GM12864 (cell line): ENCODE results near the gene NPLOC4.

Experiments used
- DNase-seq: peaks from one replicate; pipeline ENCODE4 v3.0.0-alpha.2; 2011; ENCODE audit warnings: low read depth
- H3K4me3 ChIP-seq: 2 replicates; pipeline ENCODE4 v1.5.1; 2011; ENCODE audit warnings: mild to moderate bottlenecking, low read depth, low read length, control low read depth
- TF ChIP-seq, protein P1 (sequence below): IDR thresholded peaks from 2 replicates; pipeline ENCODE4 v1.5.1; 2011; ENCODE audit warnings: low read depth, mild to moderate bottlenecking, moderate library complexity, low read length, control low read depth, inconsistent platforms; ENCODE audit errors: missing control alignments

Gene NPLOC4

DNA sequence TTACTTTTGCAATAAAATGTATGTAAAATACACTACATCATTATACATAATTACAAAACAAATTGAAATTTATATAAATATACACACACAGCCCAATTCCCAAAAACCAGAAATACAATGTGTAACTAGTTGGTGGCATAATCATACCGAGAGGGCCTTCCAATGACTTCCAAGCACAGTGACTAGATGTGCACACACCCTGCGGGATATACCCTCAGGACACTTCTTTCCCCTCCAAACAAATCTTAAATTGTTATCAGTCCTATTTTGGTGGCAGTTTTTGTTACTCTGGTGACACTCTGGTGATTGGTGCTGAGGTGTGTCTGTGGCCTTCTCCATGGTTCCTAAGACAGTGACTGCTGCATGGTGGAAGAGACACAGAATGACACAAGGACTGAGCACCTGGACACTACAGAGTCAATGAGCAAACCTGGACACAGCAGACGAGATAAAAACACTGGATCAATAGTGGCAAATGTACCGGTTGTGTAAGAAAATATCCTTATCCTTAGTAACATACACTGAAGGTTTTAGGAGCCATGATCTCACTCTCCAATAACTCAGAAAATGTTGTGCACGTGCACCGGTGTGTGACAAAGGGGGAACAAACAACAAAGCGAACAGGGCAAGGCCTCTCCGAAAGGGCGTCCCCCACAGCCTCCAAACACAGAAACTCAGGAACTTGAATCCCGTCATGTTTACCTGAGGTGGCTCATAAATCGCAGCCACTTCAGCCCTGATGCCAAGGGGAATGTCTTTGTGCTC is 32.9 kb downstream of the NPLOC4 start:
- DNase-seq, result no peak
- no peak overlapping the region for H3K4me3 ChIP-seq
- TF ChIP-seq, protein P1, sequence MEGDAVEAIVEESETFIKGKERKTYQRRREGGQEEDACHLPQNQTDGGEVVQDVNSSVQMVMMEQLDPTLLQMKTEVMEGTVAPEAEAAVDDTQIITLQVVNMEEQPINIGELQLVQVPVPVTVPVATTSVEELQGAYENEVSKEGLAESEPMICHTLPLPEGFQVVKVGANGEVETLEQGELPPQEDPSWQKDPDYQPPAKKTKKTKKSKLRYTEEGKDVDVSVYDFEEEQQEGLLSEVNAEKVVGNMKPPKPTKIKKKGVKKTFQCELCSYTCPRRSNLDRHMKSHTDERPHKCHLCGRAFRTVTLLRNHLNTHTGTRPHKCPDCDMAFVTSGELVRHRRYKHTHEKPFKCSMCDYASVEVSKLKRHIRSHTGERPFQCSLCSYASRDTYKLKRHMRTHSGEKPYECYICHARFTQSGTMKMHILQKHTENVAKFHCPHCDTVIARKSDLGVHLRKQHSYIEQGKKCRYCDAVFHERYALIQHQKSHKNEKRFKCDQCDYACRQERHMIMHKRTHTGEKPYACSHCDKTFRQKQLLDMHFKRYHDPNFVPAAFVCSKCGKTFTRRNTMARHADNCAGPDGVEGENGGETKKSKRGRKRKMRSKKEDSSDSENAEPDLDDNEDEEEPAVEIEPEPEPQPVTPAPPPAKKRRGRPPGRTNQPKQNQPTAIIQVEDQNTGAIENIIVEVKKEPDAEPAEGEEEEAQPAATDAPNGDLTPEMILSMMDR, result no peak

DNA sequence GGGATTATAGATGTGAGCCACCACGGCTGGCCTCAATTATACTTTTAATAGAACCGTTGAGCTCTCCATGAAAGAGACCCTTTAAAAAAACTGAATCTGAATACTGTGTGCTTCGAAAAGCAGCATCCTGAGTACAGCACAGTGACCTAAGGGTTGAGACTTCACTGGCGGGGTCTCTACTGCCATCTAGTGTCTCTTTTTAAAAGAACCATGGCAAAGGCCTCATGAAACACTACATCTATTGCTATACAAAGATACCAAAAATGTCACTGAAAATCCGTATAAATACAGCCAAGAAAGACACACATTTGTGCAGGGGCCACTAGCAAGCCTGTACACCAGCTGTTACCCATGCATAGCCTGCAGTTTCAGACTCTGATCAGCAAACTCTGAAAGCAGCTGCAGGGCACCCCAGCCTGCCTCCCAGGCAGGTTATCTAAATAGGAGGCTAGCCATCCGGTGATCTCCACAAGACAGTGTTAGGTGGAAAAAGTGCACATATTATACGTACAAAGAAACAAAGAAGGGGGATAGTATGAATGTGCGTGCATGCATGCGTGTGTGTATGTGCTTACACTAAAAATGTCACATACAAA is 35.3 kb downstream of the NPLOC4 start:
- TF ChIP-seq, protein P1, result peak; percentile 74
- DNase-seq, result peak; percentile 24
- no peak overlapping the region for H3K4me3 ChIP-seq

DNA sequence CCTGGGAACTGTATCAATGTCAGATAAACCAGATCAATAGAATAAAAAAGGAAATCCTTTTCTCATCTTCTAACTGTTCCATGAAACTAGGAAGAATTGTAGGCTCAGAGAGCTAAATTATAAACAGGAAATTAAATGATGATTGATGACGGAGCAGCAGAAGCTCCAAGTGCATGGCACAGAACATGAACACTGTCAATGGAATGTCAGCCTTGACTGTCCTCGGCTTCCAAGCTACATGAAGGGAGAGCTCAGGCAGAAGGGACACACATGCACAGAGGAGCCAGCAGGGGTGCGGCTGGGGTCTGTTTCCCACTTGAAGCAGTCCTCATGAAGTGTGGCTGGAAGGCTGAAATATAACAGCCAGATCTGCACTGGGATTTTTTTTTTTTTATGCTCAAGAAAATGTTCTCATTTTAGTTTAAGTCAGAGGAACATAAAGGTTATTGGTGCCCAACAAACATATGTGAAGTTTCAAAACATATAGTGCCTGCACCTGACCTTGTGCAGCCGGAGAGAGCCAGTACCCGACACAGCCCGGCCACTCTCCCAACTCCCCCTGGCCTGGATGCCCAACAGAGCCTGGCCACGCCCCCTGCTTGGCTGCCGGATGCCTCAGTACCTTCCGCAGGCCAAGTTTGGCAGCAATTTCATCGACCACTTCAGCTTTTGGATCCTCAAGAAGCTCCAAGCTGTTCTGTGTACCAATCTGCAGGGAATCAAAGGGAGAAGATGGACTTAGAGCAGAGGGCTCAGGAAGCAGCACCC is 37.0 kb downstream of the NPLOC4 start:
- TF ChIP-seq, protein P1, result no peak
- no peak for DNase-seq
- H3K4me3 ChIP-seq, result no peak overlapping the region

DNA sequence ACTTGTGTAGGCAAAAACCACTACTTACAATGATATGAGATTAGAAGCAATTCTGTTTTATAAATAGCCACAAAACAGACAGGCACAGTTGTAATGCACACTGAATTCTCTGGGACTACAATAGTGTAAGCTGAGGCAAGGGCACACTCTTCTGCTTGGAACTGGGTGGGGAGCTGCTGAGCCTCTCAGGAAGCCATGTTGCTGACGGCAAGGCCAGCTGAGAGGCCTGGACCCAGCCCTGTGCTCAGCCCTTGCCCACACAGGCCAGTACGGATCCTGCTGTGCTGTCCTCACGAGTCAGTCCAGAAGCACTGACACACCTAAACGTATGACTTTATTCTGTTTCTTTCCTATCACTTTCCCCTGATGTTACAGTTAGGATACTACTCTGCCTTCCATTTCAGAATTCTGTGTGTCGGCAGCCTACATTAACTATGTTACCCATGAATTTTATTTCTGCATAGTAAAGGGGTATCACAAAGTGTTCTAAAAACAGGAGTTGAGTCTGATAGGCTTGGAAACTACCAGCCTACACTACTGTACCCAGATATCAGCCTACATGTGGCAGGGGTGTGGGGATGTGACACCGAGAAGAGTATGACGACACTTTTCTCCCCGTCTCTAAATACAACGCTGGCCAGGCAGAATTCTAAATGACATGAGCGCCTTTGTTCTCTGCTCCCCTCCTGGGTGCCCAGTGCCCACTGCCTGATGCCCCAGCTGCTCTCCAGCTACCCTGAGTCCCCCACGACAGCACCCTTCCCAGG is 43.6 kb downstream of the NPLOC4 start:
- TF ChIP-seq, protein P1, result no peak
- no peak for DNase-seq
- no peak overlapping the region for H3K4me3 ChIP-seq

DNA sequence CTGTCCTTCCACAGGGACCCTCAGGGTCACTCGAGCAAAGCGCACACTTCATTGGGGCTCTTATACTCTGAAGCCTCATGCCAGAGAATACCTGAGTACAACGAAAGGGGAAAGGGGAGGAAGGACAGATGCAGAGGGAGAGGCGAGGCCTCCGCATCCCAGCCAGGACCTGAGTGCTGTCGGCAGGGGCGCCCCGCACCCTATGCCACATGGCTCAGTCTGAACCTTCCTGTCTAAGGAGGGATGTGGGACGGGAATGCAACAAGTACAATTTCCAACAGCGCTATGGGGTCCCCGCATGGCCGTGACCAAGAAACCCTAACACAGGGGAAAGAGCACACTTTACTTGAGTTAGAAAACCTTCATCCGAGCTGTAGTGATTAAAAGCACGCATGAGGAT is 44.9 kb downstream of the NPLOC4 start:
- no peak for DNase-seq
- TF ChIP-seq, protein P1, result no peak
- H3K4me3 ChIP-seq, result no peak overlapping the region

DNA sequence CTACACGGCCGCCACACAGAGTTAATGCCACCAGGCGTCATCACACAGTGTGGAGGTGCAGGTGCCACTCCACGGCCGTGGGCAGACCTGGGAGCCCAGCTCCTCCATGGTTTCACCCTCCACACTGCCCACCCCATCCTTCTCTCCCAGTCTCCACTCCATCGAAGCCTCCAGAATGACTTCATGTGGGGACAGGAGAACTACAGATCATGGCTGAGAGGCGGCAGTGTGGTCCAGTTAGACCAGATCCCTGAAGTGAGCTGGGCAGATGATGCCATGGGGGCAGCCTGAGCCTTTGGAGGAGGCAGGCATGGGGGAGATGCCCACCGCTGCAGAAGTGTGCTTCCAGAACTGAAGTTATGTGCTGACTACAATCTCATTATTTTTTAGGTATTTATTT is 46.8 kb downstream of the NPLOC4 start:
- TF ChIP-seq, protein P1, result no peak
- no peak overlapping the region for H3K4me3 ChIP-seq
- DNase-seq, result no peak
